Measurements from ENCODE around the gene TMEM184A.

TMEM184A gene

GRCh38 chr7:1538544-1539180 lies 17.3 kb downstream of the TMEM184A start:
- DNase-seq, result no peak

- no peak for DNase-seq
These were observed 18.2 kb downstream of the TMEM184A start for GRCh38 chr7:1537535-1538412.

- DNase-seq, result no peak
These were observed 19.1 kb downstream of the TMEM184A start for GRCh38 chr7:1536743-1537534.

GRCh38 chr7:1536455-1536742 lies 19.6 kb downstream of the TMEM184A start:
- no peak for DNase-seq

GRCh38 chr7:1535701-1536454 lies 20.1 kb downstream of the TMEM184A start:
- no peak for DNase-seq

- no peak for DNase-seq
These were observed 20.9 kb downstream of the TMEM184A start for GRCh38 chr7:1535100-1535458.

- no peak for DNase-seq
These were observed 21.5 kb downstream of the TMEM184A start for GRCh38 chr7:1534330-1535099.

- DNase-seq, result peak; percentile 16 to 50
These were observed 22.3 kb downstream of the TMEM184A start for GRCh38 chr7:1533547-1534329.

- no peak for DNase-seq
These were observed 22.8 kb downstream of the TMEM184A start for GRCh38 chr7:1533255-1533546.

GRCh38 chr7:1532456-1533254 lies 23.4 kb downstream of the TMEM184A start:
- peak; percentile 67 to 76 for DNase-seq

GRCh38 chr7:1531979-1532455 lies 24.0 kb downstream of the TMEM184A start:
- DNase-seq, result peak in 1 of 2 donors; percentile 32

GRCh38 chr7:1531263-1531978 lies 24.6 kb downstream of the TMEM184A start:
- peak; percentile 35 to 64 for DNase-seq

- no peak for DNase-seq
These were observed 25.1 kb downstream of the TMEM184A start for GRCh38 chr7:1530946-1531262.

GRCh38 chr7:1529383-1530116 lies 26.5 kb downstream of the TMEM184A start:
- no peak for DNase-seq

GRCh38 chr7:1526271-1526754 lies 29.7 kb downstream of the TMEM184A start:
- no peak for DNase-seq

- DNase-seq, result no peak
These were observed 30.6 kb downstream of the TMEM184A start for GRCh38 chr7:1525409-1525808.

GRCh38 chr7:1523844-1524243 lies 32.2 kb downstream of the TMEM184A start:
- no peak for DNase-seq

- DNase-seq, result no peak
These were observed 32.8 kb downstream of the TMEM184A start for GRCh38 chr7:1523208-1523607.

GRCh38 chr7:1521456-1521855 lies 34.5 kb downstream of the TMEM184A start:
- DNase-seq, result no peak

Measured in CD4-positive, alpha-beta T cell treated with Interferon alpha-2 for 1 hour (primary cell).